Mucosa of descending colon (tissue), 3 donors: Measurements from ENCODE around the gene ST6GALNAC3. TPM values are rescaled to one million over a fixed set of nuclear protein-coding genes. Genes with fewer than 3 reads are reported as not detected.

Experiments
- ATAC-seq: fragments of 200-7000 bp; cut with Tn5 transposase; one replicate; pipeline ENCODE4 v1.9.1; 2020; ENCODE audit warnings: mild to moderate bottlenecking, moderate library complexity
- DNase-seq, 3 donors: peaks; one replicate each; pipeline ENCODE4 v3.0.0-alpha.2; 2020
- H3K36me3 ChIP-seq: fragments of 200-600 bp; one replicate; pipeline ENCODE4 v1.8.0; 2021; ENCODE audit warnings: low read depth, mild to moderate bottlenecking
- H3K4me1 ChIP-seq: fragments of 200-600 bp; one replicate; pipeline ENCODE4 v1.8.0; 2021; ENCODE audit warnings: low read depth, mild to moderate bottlenecking
- H3K4me3 ChIP-seq: fragments of 200-600 bp; one replicate; pipeline ENCODE4 v1.8.0; 2021; ENCODE audit warnings: mild to moderate bottlenecking
- H3K9me3 ChIP-seq: fragments of 200-600 bp; one replicate; pipeline ENCODE4 v1.8.0; 2021; ENCODE audit warnings: mild to moderate bottlenecking
- CTCF ChIP-seq: fragments of 200-600 bp; IDR thresholded peaks from one replicate; pipeline ENCODE4 v1.8.0; 2022; ENCODE audit warnings: antibody characterized with exemption, mild to moderate bottlenecking
- intact Hi-C, 2 donors: fragments of 100-400 bp; cut with DNase I in 1 of 2; cut with micrococcal nuclease in 1 of 2; formaldehyde crosslinking; loops; one replicate each; pipeline versions ENCODE4 v1.11.0 to v1.11.1; 2022; cut with DNase I, micrococcal nuclease
- total RNA-seq, 3 donors: library from RNA; stranded (reverse); fragmentation: NEBNext Ultra II Directional in 2 of 3; extraction: Animal tissue kit (Norgen Biotek cat#: 25700) in 2 of 3; gene quantifications; one replicate each; pipeline versions ENCODE4 v1.2.1 to v1.2.4, GENCODE V29; 2021 to 2023
- donor health status: DM: no; HTN: no; CAD: no; lungs with moderate emphysema.
- donor health status: DM: no; HTN: no; CAD: no.
- donor health status: DM: no; HTN: yes; CAD: no.

ST6GALNAC3 gene
- total RNA-seq, 3 donors from 2014 or later = 5.4 to 9.0 (median 6.7) TPM

- ATAC-seq (no peak), DNase-seq (no peak)
- H3K4me3 ChIP-seq = no peak overlapping the region
- intact Hi-C loops = no loop called here
- peaks cover 21% of the 10 kb centered on the region for H3K4me1 ChIP-seq
- no peaks in the 10 kb centered on the region for H3K36me3 ChIP-seq
- H3K9me3 ChIP-seq = no peaks in the 10 kb centered on the region
- no peak for TF ChIP-seq CTCF
These were observed 468.9 kb downstream of the ST6GALNAC3 start for GRCh38 chr1:76543495-76543894.

GRCh38 chr1:76546354-76546933 is 471.9 kb downstream of the ST6GALNAC3 start:
- peak; percentile 28 for ATAC-seq
- DNase-seq = peak in 1 of 3 donors; percentile 31
- Histone ChIP-seq H3K4me3 (no peak overlapping the region), H3K4me1 (peaks cover 22% of the 10 kb centered on the region), H3K36me3 (no peaks in the 10 kb centered on the region), H3K9me3 (no peaks in the 10 kb centered on the region)
- TF ChIP-seq CTCF = no peak
- intact Hi-C loops = no loop called here

- intact Hi-C loops = no loop called here
- H3K9me3 ChIP-seq = no peaks in the 10 kb centered on the region
- no peak overlapping the region for H3K4me3 ChIP-seq
- no peaks in the 10 kb centered on the region for H3K36me3 ChIP-seq
- DNase-seq (peak in 1 of 3 donors; percentile 51), ATAC-seq (peak; percentile 97)
- peaks cover 22% of the 10 kb centered on the region for H3K4me1 ChIP-seq
- peak; percentile 11 for TF ChIP-seq CTCF
These were observed 473.4 kb downstream of the ST6GALNAC3 start for GRCh38 chr1:76547916-76548315.

- Histone ChIP-seq H3K9me3 (no peaks in the 10 kb centered on the region), H3K4me1 (peaks cover 22% of the 10 kb centered on the region), H3K4me3 (no peak overlapping the region), H3K36me3 (no peaks in the 10 kb centered on the region)
- intact Hi-C loops = no loop called here
- ATAC-seq (no peak), DNase-seq (no peak)
- TF ChIP-seq CTCF = no peak
These were observed 474.1 kb downstream of the ST6GALNAC3 start for GRCh38 chr1:76548513-76549100.

GRCh38 chr1:76554283-76554682 is 479.7 kb downstream of the ST6GALNAC3 start:
- H3K4me3 ChIP-seq = no peak overlapping the region
- no peak for TF ChIP-seq CTCF
- no peaks in the 10 kb centered on the region for H3K9me3 ChIP-seq
- DNase-seq (no peak), ATAC-seq (no peak)
- H3K36me3 ChIP-seq = no peaks in the 10 kb centered on the region
- H3K4me1 ChIP-seq = no peaks in the 10 kb centered on the region
- intact Hi-C loops = no loop called here
